ENCODE data around the gene STUM.
"Not testable (repeated sequence)": the region's sequence is repeated elsewhere in the genome, so short reads cannot be mapped to it uniquely, and the experiment has no call there.

STUM gene

DNA sequence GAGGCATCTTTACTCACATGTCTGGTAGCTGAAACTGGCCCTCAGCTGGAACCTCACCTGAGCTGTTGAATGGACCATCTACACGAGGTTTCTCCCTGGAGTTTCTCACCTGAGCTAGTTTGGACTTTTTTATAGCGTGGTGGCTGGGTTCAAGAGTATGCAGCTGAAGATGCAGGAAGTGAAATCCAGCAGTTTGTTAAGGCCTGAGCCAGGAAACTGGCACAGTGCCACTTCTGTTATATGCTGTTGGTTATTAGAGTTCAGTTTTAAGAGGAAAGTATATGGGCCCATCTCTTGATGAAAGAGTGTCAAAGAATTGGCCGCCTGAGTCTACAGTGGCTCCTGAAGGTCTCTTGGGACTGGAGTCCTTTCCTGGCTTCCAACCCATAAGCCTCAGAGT is 35.6 kb downstream of the STUM start:
- no peak for FAIRE-seq

GRCh38 chr1:226586116-226586515 is 37.6 kb downstream of the STUM start:
- FAIRE-seq, result no peak

DNA sequence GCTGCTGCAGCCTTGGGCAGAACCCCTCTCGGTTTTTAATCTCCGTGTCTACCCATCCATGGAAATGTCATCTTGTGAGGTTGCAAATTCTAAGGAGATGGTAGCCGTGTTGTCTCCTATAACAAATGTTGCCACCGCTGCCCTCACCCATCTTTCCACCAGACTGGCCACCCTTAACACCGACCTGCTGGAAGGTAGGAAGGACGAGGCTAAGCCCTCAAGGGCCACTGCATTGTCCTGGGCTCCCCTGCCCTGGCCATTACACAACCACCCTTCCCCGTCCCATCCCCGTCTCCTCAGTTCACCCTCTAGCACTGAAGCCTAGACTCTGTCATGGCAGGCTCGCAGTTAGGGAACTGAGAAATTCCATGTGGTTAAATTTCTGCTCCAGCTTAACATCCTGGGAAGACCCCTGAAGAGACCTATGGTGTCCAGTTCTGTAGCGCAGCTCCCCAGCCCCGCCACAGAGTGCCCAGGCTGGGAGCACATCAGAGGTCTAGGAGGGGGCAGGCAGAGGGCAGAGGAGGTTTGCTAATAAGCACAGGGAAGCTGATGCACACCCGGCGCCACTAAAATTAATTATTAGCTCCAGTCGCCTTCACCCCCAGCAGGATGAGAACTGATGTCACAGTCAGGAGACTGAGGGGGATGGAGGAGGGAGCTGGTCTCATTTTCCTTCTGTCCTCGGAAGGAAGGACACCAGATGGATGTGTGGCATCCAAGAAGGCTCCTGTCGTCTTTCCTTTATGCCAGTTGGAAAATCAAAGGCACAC is 38.3 kb downstream of the STUM start:
- no peak for FAIRE-seq

DNA sequence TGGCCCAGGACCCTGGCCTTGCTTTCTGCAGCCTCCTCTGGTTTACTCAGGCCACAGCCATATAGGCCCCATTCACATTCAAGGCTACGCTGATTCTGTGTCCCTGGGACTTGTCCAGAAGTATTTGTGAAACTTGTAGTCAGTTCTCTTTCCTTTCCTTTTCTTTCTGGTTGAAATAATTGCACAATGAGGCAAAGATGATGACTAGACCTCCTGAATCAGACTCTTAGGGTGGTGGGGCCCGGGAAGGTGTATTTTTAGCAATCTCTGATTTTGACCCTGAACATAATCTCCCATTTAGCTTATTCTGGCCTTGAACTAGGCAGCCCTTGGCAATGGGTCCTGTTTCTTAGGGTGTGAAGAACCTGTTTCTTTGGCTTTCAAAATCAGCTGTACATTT is 39.9 kb downstream of the STUM start:
- FAIRE-seq, result no peak

- no peak for FAIRE-seq
Measured at GRCh38 chr1:226589008-226589733, 40.6 kb downstream of the STUM start.

- no peak for FAIRE-seq
Measured at GRCh38 chr1:226590614-226591013, 42.0 kb downstream of the STUM start.

- no peak for FAIRE-seq
Measured at GRCh38 chr1:226593541-226593940, 45.0 kb downstream of the STUM start.

DNA sequence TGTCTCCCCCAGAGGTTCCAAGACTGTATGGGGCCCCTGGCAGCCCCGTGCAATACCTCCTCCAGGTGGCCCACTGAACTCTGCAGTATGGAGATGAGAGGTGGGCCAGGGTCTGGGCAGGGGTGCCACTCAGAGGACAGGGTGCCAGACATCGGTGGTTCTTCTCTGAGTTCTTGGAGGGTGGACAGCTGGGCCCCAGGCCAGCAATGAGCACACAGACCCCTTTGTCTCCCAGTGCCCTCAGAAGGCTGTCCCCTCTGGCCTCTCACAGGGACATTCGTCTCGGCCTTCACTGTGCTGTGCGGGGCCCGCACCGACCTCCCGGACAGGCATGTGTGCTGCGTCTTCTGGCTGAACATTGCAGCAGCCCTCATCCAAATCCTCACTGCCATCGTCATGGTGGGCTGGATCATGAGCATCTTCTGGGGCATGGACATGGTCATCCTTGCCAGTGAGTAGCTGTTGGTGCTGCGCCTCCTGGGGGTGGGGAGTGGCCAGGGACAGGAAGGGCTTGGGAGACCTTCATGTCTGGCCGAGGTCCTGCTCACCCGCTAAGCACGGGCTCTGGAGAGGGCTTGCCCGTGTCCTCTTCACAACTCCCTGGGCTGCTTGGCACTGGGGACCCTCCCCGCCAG is 48.1 kb downstream of the STUM start:
- FAIRE-seq, result no peak

DNA sequence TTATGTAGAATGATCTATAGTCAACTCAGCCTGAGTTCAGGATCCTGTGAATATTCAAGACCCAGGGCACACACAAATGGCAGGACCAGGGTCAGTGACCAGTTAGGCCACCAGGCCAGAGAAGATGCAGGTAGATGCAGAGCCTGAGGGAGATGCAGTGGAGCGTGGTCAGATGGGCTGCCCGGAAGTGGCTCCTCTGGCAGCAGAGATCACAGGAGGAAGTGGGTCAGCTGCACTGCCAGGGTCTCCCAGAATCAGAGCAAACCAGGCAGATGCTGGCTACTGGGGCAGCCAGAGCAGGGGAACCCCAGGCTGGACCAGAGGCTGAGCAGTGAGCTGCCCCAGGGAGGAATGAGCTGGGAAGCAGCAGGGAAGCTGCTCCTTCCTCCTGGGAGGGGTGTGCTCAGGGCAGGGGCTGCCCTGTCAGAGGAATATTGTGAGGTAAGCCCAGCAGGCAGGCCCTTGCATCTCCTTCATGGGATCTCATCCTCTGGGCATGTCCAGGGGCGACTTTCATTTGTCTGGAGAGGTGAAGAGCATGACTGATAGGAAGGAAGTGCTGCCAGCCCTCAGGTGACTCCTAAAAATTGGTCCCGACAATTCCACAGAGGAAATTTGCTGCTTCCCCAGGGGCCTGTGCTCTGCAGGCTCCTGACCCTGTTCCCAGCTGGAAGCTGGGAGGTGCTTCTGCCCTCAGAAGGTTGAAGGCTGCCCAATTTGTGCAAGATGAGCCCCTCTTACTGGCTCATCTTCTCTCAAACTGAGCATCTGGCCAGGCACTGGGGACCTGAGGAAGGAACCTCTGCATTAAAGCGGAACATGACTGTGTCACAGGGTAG is 49.3 kb downstream of the STUM start:
- no peak for FAIRE-seq

DNA sequence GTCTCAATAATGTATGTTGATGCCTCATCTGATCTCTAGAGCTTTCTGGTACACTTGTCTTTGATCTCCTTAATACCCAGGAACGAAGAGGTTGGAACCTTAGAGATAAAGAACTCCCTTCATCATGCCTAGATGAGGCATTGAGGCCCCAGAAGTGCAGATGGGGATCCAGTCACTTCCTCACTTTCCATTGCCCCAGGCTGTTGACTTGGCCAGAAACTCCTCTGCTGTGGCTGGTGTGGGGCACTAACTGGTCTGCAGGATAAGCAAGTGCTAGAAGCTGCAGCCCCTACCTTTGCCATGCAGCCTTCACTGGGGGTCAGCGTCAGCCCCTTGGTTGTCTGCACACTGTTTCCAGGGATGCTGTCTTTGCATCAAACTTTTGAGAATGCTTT is 49.9 kb downstream of the STUM start:
- no peak for FAIRE-seq

DNA sequence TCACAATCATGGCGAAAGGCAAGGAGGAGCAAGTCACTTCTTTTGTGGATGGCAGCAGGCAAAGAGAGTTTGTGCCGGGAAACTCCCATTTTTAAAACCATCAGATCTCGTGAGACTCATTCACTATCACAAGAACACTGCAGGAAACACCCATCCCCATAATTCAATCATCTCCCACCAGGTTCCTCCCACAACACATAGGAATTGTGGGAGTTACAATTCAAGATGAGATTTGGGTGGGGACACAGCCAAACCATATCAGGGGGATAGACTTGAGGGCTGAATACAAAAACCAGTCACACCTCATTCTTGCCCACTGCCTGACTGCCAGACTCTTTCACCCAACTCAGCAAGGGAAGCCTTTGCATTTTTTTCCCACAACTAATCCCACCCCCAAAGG is 50.4 kb downstream of the STUM start:
- FAIRE-seq, result not testable (repeated sequence)

- FAIRE-seq, result no peak
Measured at GRCh38 chr1:226599636-226600238, 51.2 kb downstream of the STUM start.

DNA sequence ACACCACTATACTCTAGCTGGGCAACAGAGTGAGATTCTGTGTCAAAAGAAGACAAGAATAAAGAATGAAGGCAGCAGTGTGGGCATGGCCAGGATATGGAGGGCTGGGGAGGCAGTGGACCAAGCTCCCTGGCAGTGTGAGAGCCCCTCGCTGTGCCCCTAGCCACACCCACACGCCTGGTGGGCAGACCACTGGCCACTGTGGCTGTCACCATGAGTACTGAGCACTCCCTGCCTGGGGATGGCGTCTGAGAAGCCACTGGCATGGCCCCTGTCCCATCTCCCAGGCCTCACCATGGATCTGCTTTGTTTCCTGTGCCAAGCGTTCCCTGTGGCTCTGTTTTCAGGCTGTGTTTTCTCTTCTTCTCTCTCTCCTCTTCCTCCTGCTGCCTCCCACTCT is 51.7 kb downstream of the STUM start:
- no peak for FAIRE-seq

DNA sequence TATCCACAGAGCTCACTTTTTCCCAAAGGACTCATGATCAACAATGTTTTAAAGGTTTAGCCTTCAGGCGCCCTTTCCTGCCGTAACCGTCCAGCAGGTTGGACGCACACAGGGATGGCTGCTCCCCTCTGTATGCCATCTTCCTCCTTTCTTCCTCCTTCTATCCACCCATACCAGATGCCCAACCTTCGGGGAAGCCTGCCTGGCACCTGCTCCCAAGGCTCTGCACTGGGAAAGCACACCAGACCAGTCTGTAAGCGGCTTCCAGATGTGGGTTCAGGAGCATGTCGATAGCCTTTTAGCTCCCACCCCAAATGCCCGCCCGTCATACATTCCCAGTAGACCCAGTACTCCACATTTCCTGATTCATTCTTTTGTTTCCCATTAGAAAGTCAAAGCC is 52.9 kb downstream of the STUM start:
- no peak for FAIRE-seq

DNA sequence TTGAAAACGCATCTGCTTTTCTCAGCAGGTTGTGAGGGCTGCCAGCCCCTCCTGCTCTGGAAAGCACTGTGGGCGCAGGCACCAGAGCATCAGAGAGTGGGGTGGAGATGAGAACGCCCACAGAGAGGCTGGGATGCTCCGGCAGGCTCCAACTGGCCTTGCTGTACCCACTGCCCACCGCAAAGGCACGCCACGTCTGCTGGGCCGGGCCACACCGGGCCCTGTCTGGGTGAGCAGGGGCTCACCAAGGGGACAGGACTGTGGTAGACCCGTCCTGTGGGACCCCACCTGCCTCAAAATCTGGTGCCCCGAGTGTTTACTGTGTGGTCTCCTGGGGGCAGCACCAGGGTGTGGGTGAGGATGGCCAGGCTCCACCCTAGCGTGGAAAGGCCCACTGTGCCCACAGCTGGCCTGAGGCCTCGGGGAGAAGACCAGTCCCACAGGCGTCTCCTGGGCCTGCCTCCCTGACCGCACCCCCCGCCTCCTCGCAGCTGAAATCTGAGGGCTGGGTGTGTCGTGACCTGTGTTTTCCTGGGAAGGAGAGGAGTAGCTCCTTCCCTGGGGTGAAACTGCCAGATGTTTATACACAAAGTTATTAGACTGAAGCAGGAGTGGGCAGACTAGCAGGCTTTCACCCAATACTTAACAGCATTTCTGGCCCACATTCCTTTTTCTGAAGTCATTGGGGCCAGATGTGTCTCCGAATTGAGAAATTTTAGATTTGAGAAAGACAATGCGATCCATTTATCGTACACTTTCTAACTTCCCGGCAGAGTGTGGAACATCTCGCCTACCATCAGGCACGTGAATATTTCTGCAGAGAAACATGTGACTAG is 53.8 kb downstream of the STUM start:
- FAIRE-seq, result no peak

- FAIRE-seq, result no peak
Measured at GRCh38 chr1:226603022-226603857, 54.7 kb downstream of the STUM start.

DNA sequence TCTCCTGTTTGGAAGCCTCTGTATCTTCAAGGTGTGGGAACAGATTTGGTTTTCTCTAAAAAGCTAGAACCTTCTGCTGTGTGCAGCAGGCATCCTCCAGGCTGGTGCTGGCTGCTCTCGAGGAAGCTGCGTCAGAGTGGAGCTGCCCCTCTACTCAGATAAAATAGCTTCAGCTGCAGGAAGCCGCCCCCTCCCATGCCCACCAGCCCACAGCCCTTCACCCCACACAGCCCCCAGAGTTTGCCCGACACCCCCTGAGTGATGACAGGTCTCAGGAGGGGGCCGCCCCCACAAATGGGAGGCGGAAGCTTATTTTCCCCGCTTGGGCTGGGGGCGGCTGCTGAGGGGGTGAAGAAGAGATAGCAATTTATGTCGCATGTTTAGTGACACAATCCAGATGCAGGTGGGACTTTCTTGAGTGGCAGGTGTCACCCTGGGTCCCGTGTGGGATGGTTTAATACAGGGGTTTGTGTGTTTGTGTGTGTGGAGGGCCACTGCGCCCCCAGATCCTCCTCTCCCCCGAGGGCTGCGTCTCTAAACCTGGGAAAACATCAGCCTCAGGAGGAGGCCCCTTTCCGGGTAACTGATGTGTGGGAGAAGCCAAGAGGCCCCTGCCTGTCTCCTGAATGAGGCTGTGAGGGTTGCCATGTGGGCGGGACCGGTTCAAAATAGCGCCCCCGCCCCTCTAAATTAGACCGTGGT is 55.4 kb downstream of the STUM start:
- FAIRE-seq, result no peak

DNA sequence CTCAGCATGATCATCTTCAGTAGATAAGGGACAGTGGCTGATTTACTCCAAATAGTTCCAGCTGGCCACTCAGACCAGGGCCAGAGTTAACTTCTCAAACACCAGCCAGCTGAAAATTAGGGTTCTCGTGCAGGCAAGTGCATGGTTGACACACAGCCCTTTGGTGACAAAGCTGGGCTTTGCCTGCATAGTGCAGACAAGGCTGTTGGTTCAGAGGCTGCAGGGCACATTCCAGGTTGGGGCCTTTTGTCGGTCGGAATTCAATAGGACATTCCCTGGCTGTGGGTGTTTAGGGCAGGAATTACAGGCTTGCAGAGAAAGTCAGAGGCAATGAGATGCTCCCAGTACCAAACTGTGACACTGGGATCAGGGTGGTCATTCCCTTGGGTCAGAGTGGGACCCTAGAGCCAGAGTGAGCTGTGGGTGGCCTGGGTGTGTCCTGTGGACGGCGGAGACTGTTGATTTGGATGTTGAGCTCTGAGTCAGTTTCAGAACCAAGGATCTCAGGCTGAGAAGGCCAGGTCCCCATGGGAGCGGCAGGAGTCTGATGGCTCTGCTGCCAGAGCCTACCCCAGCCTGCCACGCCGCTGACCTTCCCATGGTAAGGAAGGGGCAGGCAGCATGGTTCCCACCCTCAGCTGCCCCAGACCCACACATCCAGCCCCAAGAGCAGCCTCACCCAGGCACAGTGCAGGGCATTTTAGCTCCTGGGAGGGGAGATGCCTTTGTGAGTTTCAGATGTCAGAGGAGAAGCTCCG is 56.2 kb downstream of the STUM start:
- FAIRE-seq, result no peak

GRCh38 chr1:226605318-226605950 is 56.9 kb downstream of the STUM start:
- FAIRE-seq, result no peak
